GM19328 (cell line): Measurements from ENCODE around the gene DUSP1.

Experiments used
- ATAC-seq: cut with Tn5 transposase; IDR thresholded peaks from one replicate; pipeline ENCODE4 v1.9.1; 2021; ENCODE audit warnings: mild to moderate bottlenecking, moderate library complexity; ENCODE audit not compliant: unreplicated experiment

The DUSP1 gene

DNA sequence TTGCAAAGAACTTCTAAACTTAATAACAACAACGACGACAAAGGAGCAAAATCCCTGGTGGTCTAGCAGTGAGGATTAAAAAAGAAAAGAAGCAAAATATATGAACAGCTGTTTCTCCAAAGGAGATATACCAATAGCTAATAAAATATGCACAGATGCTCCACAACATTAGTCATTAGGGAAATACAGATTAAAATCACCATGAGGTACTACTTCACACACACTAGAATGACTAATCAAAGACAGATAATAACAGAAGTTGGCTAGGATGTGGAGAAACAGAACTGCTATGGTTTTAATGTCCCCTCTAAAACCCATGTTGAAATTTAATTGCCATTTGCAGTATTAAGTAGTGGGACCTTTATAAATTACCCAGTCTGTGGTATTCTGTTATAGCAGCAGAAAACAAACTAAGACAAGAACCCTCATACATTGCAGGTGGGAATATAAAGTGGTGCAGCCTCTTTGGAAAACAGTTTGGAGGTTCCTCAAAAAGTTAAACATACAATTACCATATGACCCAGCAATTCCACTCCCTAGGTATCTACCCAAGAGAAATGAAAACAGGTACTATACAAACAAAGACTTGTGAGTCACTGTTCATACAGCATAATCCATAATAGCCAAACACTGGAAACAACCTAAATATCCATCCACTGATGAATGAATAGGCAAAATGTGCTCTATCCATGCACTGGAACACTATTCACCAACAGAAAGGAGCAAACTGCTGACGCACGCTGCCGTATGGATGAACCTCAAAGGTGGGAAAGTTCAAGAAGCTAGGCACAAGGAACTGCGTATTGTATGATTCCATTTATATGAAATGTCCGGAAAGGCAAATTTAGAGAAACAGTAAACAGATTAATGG lies 11.4 kb upstream of the DUSP1 start:
- no peak for ATAC-seq

DNA sequence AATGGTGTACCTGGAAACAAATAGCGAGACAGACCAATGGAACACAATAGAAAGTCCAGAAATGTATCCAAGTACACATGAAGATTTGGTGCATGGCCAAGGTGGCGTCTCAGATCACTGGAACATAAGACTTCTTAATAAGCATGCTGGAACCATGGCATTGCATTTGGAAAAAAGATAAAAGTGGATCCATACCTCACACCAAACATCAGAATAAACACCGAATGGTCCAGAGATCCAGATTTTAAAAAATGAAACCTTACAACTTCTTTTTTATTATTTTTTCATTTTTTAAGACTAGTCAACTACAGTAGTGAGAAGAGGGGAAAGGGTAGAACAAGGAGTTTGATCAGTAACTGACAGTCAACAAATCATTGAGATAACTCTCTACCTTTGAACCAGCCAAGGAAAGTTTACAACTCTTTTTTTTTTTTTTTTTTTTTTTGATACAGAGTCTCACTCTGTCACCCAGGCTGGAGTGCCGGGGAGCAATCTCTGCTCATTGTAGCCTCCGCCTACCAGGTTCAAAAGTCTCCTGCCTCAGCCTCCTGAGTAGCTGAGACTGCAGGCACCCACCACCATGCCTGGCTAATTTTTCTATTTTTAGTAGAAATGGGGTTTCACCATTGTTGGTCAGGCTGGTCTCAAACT lies 8.8 kb upstream of the DUSP1 start:
- ATAC-seq: no peak

DNA sequence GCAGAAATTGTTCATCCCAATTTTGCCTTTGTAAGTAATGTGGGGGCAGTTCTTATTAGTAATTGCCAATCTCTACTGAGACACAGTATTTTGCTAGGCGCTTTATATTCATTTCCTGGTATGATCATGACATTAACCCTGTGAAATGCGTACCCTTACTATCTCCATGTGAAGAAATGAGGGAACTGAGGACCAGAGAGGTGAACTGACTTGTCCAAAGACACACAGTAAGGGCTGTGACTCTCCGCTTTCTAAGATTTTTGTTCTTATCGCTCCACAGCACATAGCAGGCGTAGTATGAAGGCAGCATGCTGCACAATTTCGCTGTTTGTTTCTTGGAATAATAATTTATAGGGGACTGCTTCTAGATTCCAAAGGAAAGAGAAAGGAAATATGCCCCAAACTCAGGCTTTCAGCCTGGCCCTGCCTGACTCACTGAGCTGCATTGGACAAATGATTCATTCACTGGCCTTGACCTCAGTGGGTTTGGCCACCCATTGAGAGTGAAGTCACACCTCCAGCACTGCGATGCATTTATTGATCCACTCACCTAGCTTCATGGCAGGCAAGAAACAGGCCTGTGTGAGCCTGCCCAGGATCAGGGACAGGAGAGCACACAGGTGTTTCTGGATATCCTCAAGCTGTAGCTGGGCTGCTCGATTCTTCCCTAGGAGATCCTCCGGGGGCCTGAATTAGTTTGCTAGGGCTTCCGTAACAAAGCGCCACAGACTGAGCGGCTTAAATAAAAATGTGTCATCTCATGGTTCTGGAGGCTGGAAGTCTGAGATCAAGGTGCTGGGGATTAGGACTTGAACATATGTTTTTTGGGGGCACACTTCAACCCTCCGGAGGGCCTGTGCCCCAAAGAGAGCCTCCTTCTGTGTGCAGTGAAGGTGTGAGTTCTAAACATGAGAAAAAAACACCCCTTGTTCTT lies 7.2 kb upstream of the DUSP1 start:
- no peak for ATAC-seq

DNA sequence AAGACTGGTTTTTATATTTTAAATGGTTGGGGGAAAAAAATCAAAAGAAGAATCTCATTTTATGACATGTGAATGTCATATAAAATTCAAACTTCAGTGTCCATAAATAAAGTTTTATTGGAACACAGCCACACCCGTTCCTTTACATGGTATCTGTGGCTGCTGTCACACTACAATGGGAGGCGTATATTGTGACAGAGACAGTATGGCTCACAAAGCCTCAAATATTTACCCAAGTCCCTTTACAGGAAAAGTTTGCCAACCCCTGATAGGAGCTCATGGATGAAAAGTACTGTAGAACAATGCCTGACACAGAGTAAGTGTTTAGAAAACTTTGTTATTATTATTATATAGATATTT lies 5.2 kb upstream of the DUSP1 start:
- ATAC-seq: no peak

DNA sequence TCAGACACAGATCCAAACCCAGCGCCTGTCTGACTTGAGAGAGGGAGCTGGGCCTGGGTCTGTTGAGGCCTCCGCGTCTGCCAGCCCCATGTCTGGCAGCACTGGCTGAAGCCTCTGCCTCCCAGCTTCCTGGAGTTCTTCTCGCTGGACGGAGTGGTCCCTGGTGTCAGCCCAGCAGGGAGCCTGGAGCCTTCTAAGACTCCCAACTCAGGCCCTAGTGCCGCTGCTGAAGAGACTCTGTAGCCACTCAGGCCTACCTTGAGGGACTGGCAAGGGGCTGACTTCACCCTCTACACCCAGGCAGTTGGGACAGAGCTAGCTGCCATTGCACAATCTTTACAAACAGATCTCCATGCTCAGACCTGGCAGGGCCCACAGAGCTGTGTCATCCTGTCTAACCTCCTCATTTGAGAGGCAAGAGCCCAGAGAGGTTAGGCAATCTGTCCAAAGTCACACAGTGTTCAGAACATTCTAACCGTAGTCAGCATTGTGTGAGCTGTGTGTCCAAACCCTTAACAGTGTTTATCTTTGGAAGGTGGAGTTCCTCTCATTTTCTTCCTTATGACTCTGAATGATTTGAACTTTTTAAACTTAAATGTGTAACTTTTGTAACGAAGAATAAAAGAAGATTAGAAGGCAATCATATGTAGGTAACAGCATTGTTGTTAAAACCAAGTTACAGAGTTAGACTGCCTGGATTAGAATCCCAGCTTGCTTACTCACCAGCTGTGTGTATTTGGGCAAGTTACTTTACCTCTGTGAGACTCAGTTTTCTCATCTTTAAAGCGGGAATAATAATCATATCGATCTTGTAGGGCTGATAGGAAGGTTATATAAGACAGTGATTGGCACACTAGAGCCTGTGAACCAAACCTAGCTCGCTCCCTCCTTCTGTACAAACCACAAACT lies 4.6 kb upstream of the DUSP1 start:
- no peak for ATAC-seq

DNA sequence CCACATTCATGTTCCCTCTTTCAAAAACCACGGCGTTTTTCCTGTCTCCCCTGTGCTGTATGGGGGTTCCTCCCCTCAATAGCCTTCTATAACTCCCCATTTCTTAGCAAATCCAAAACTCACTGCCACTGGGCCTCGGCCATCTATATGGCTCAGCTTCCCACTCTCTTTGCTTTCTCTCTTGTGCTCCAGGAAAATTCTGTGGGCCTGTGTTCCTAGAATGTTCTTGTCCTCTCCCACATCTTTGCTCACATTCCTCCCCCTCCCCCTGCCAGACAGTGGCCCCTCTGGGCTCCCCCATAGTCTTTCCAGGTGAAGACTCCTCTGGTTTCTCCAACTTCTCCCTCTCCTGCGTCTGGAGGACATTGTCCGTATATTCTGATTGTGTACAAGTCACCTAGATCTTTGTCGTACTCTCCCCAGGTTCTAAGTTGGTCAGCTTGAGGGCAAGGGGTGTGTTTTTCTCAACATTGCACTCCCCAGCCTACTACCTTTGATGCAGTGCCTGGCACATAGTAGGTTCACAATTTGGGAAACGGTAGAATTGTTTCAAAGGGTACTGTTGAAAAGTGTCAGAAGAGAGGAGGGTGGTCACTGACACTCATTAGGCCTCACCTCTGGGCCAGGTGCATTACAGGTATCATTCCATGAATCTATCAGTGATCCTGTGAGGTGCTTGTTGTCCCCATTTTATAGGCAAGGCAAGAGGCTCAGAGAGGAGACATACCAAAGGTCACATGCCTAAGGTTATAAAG lies 3.7 kb upstream of the DUSP1 start:
- ATAC-seq: no peak

DNA sequence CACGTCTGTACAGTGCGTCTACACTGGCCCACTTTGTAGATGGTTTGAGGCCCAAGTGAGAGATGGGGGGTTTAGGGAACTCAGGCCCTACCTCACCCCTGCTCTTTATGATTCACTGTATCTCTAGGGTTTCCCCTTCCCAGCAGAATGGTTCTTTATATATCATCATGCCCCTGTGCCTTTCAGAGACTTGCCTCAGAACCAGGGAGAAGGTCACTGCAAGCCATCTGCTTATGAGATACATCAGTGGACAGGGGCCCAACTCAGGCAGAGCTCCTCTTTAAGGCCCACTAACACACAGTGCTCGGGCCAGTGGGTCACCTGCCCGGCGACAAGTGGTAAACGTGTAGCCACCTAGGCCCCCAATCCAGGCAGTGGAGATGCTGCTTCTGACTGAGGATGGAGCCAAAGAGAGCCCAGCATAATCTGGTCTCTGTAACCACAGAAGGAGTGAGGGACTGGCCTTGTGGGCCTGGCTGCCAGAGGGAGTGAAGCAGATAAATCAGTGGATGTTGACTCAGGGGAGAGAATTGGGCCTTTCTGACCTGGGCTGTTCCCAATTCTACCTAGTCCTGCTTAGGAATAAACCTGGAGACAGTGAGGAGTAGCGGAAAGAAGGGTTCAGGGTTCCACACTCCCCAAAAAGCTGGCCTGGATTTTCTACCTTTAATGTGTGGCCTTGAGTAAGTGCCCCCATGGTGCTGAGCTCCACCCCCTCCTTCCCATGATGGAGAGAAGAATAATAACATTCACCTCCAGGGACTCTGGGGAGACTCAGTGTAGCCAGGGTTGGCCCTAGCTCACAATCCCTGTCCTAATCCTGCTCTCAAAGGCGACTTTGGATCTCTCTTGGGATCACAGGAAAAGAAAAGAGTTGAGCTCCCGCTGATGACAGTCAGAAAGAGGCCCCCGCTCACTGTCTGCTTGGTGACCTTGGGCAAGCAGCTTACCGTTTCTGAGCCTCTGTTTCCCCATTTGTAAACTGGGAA lies 2.8 kb upstream of the DUSP1 start:
- no peak for ATAC-seq

DNA sequence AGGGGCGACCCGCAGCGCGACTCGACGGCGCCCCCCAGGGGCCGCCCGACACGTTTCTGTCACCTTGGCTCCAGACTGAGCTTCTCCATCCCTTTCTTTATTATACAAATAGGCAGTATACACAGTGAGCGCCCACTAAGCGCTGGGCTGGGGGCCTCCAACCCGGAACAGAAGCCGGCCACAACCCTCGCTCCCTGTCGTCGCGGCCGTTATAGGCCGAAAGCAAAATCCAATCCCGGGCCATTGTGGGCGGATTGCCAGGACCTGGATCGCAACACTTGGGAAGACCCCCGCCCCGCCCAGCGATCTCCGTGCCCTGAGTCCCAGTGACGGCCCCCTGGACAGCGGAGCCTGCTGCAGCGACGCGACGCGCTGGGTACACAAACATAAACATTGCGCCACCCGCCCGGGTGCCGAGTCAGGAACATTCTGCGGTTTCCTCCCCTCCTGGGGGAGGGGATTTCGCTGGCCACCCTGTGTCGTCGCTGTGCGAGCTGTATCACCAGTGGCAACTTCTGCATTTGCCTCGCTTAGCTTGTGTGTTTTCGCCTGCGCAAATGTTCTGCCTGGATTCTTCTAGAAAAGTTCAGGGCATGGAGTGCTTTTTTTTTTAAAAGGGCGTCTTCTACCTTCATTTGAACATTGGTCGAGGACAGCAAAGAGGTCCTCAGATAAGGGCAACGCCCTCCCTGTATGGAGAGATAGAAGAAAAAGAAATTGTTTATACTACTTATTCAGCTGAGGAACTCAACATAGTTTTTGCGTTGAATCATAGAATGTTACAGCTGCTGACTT lies 1.3 kb upstream of the DUSP1 start:
- ATAC-seq: no peak

- no peak for ATAC-seq
These were observed 580 bp upstream of the DUSP1 start for GRCh38 chr5:172771439-172772111.

- ATAC-seq: no peak
These were observed 671 bp downstream of the DUSP1 start for GRCh38 chr5:172770374-172770674.

- no peak for ATAC-seq
These were observed 1.2 kb downstream of the DUSP1 start for GRCh38 chr5:172769616-172770373.

- no peak for ATAC-seq
These were observed 1.7 kb downstream of the DUSP1 start for GRCh38 chr5:172769342-172769615.

- ATAC-seq: no peak
These were observed 2.2 kb downstream of the DUSP1 start for GRCh38 chr5:172768573-172769341.

GRCh38 chr5:172768098-172768572 lies 2.9 kb downstream of the DUSP1 start:
- no peak for ATAC-seq

DNA sequence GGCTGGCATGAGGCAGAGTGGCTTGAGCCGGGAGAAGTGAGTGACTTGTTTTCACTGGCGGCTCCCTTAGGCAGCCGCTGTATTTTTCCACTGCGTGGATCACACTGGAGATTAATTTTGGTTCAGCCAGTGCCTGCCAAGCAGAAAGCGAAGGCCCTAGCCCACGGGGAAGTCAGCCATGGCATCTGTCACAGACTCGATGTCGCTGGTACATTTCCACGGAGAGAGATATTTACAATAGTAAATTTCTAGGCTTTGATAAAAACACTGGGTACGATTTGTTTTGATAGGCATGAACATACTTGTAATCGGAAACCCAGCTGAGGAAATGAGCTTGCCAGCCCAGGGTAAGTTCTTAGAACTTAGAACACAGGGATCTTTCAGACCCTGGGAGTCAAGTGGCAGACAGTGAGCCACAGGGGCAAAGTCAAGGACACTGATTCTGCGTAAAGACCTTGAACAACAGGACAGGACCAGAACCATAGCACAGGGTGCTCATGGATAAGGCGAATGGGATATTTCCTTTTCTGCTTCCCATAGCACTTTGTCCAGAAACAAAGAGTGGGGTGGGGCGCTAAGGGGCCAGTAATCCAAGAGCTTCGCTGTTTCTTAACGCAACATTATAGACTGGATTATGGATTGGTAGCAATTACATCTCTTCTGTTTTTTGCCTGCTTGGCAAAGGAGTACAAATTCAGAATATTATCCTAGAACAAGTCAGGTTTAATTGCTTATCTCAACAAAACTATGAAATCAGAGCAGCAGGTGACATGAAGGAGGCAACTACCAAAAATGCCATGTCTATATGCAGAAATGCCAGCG lies 4.5 kb downstream of the DUSP1 start:
- no peak for ATAC-seq
